Measurements from ENCODE around the gene WHRN. TPM values are rescaled to one million over a fixed set of nuclear protein-coding genes. Genes with fewer than 3 reads are reported as not detected.

The WHRN gene
- total RNA-seq, 4 donors from 2014 or later: 8.4 to 12.9 (median 11.0) TPM

DNA sequence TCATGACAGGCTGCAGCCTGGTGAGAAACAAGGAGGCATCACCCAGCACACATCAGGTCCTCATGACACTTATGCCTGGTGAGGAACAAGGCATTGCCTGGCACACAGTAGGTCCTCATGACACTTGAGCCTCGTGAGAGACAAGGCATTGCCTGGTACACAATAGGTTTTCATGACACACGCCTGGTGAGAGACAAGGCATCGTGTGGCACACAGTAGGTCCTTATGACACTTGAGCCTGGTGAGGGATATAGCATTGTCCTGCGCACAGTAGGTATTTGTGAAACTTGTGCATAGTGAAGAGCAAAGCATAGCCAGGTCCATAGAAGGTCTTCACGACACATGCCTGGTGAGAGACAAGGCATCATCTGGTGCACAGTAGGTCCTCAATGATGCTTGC lies 23.5 kb downstream of the WHRN start:
- ATAC-seq: no peak

DNA sequence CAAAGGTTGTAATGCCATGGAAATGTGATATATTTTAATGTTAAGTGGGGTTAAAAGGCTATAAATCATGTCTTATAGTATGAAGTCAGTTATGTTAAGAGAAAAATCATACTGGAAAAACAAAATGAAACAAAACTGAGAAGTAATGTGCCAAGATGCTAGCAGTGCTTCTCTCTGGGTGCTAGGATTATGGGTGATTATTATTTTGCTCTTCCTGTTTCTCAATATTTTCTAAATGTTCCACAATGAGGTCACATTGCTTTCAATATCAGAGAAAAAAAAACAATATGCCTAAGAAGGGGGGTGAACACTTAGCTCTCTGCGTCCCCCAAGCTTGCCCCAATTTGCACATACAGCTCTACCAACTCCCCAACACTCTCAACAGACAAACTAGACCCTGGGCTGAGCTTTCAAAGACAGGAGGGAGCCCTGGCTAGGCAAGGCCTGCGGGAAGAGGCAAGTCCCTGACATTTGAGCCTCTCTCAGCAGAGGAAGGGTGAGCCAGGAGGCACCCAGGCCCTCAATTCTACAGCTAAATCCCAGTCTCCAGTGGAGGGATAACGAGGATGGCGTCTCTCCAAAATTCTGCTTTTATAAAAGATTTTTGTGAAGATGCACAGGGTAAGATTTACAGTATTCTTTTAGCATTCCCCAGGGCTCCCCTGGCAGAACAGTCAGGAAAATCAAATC lies 24.4 kb downstream of the WHRN start:
- Histone ChIP-seq H3K36me3 (peaks cover 0 to 24% of the 10 kb centered on the region in 2 donors), H3K4me1 (peaks cover 0 to 11% (median 0%) of the 10 kb centered on the region in 3 donors), H3K4me3 (no peak overlapping the region), H3K9me3 (no peaks in the 10 kb centered on the region), H3K27ac (no peak overlapping the region), H3K27me3 (no peaks in the 10 kb centered on the region)
- TF ChIP-seq POLR2AphosphoS5 (IDR thresholded peaks at IDR 0.05): no peak
- TF ChIP-seq POLR2A (IDR thresholded peaks at IDR 0.05): no peak
- TF ChIP-seq, protein P1, sequence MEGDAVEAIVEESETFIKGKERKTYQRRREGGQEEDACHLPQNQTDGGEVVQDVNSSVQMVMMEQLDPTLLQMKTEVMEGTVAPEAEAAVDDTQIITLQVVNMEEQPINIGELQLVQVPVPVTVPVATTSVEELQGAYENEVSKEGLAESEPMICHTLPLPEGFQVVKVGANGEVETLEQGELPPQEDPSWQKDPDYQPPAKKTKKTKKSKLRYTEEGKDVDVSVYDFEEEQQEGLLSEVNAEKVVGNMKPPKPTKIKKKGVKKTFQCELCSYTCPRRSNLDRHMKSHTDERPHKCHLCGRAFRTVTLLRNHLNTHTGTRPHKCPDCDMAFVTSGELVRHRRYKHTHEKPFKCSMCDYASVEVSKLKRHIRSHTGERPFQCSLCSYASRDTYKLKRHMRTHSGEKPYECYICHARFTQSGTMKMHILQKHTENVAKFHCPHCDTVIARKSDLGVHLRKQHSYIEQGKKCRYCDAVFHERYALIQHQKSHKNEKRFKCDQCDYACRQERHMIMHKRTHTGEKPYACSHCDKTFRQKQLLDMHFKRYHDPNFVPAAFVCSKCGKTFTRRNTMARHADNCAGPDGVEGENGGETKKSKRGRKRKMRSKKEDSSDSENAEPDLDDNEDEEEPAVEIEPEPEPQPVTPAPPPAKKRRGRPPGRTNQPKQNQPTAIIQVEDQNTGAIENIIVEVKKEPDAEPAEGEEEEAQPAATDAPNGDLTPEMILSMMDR (IDR thresholded peaks at IDR 0.05): no peak
- no peak for TF ChIP-seq EP300 (IDR thresholded peaks at IDR 0.05)
- WGBS, 2 donors (ENCODE audit: low coverage in 1 of 2): 68 to 94% methylated on average over 2 of the region's 4 CpGs
- ATAC-seq: no peak

More for the DNA sequence above, 23.5 kb downstream of the WHRN start:
- Histone ChIP-seq H3K4me3 (no peak overlapping the region), H3K36me3 (peaks cover 0 to 17% of the 10 kb centered on the region in 2 donors), H3K4me1 (peaks cover 0 to 11% (median 0%) of the 10 kb centered on the region in 3 donors), H3K27me3 (no peaks in the 10 kb centered on the region), H3K9me3 (no peaks in the 10 kb centered on the region), H3K27ac (no peak overlapping the region)
- 89% methylated on average over 5 of the region's 5 CpGs; no CpG with 5 or more reads in 1 of the 2 donors for WGBS, 2 donors (ENCODE audit: low coverage in 1 of 2)
- TF ChIP-seq EP300 (IDR thresholded peaks at IDR 0.05) (no peak), POLR2AphosphoS5 (IDR thresholded peaks at IDR 0.05) (no peak), POLR2A (IDR thresholded peaks at IDR 0.05) (no peak)
- TF ChIP-seq, protein P1 (IDR thresholded peaks at IDR 0.05): no peak

DNA sequence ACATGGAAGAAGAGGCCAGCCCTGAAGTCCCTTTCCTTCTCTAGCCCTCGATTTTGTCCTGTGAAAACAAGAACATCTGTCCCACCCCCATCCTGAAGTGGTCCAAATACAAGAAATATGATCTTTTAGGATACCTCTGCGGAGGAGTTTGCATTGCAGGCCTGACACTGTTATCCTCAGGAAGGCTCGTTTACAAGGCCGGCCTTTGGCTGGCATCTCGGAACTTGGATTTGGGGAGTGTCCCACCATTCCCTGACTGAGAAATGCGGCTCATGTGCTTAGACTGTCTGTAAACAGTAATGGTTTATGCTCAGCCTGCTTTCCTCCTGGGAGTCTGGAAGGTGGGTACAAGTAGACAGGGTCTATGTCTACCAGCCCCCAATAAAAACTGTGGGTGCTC lies 26.4 kb downstream of the WHRN start:
- Histone ChIP-seq H3K36me3 (peaks cover 0 to 29% of the 10 kb centered on the region in 2 donors), H3K27me3 (no peaks in the 10 kb centered on the region), H3K9me3 (no peaks in the 10 kb centered on the region), H3K4me1 (no peaks in the 10 kb centered on the region), H3K4me3 (no peak overlapping the region), H3K27ac (no peak overlapping the region)
- WGBS, 2 donors (ENCODE audit: low coverage in 1 of 2): 83% methylated on average over 2 of the region's 6 CpGs; no CpG with 5 or more reads in 1 of the 2 donors
- TF ChIP-seq EP300 (IDR thresholded peaks at IDR 0.05): no peak
- no peak for ATAC-seq

DNA sequence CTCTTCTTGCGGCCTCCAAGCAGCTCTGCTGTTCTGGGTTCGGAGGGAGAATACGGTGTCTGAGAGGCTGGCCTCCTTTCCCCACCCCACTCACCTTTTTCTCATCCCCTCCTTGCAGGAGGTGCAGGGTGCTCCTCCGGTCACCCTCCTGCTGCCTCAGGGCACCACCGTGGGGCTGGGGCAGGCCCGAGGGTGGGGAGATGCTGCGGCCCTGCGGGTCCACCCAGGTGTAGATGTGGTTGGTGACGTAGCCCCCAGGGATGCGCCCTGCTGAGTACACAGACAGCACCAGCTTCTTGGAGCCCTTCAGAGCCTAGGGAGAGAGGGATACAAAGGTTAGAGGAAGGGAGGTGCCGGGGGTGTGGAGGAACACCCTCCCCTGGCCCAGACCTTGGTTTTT lies 26.8 kb downstream of the WHRN start:
- Histone ChIP-seq H3K36me3 (peaks cover 0 to 33% of the 10 kb centered on the region in 2 donors), H3K27me3 (no peaks in the 10 kb centered on the region), H3K4me1 (no peaks in the 10 kb centered on the region), H3K9me3 (no peaks in the 10 kb centered on the region), H3K27ac (no peak overlapping the region), H3K4me3 (no peak overlapping the region)
- TF ChIP-seq POLR2AphosphoS5 (IDR thresholded peaks at IDR 0.05) (no peak), EP300 (IDR thresholded peaks at IDR 0.05) (no peak), POLR2A (IDR thresholded peaks at IDR 0.05) (no peak)
- TF ChIP-seq, protein P1 (IDR thresholded peaks at IDR 0.05): no peak
- 92 to 100% methylated on average over 2 of the region's 11 CpGs for WGBS, 2 donors (ENCODE audit: low coverage in 1 of 2)
- ATAC-seq: no peak

DNA sequence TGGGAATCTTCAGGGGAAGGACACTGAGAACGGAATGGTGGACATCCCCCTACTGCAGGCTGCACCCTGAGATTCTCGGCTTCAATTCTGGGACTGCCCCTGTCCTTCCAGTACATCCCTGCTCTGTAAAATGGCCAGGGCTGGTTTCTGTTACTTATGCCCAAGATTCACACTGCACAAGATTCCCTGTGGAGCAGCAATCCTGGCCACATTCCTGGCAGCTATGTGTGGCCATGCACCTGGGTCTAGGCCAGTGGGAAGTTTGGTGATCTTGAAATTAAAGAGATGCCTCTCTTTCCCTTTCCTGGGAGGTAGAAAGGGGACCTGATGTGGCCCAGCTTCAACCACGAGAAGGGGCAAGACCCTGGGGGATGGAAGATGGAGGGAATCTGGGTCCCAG lies 27.6 kb downstream of the WHRN start:
- no peaks in the 10 kb centered on the region for H3K9me3 ChIP-seq
- H3K36me3 ChIP-seq: peaks cover 0 to 38% of the 10 kb centered on the region in 2 donors
- H3K27ac ChIP-seq: no peak overlapping the region
- no peak overlapping the region for H3K4me3 ChIP-seq
- no peak for ATAC-seq
- 83 to 100% methylated on average over 1 to 3 of the region's 3 CpGs for WGBS, 2 donors (ENCODE audit: low coverage in 1 of 2)
- TF ChIP-seq EP300 (IDR thresholded peaks at IDR 0.05) (no peak), POLR2AphosphoS5 (IDR thresholded peaks at IDR 0.05) (no peak), POLR2A (IDR thresholded peaks at IDR 0.05) (no peak)
- TF ChIP-seq, protein P1 (IDR thresholded peaks at IDR 0.05): no peak
- H3K4me1 ChIP-seq: no peaks in the 10 kb centered on the region
- H3K27me3 ChIP-seq: no peaks in the 10 kb centered on the region

Data from gastroesophageal sphincter (tissue), 4 donors.